ENCODE measurements around the gene SLC43A3.

SLC43A3 gene

GRCh38 chr11:57426439-57426928 lies 437 bp downstream of the SLC43A3 start:
- no peak for DNase-seq

GRCh38 chr11:57425565-57426438 lies 1.1 kb downstream of the SLC43A3 start:
- no peak for DNase-seq

GRCh38 chr11:57424792-57425564 lies 1.9 kb downstream of the SLC43A3 start:
- DNase-seq: peak in 1 of 2 experiments; percentile 4

GRCh38 chr11:57424137-57424791 lies 2.7 kb downstream of the SLC43A3 start:
- no peak for DNase-seq

GRCh38 chr11:57422669-57423068 lies 4.3 kb downstream of the SLC43A3 start:
- DNase-seq: no peak

- no peak for DNase-seq
Measured at GRCh38 chr11:57421805-57422204, 5.1 kb downstream of the SLC43A3 start.

GRCh38 chr11:57421066-57421465 lies 5.9 kb downstream of the SLC43A3 start:
- no peak for DNase-seq

- no peak for DNase-seq
Measured at GRCh38 chr11:57419146-57419545, 7.8 kb downstream of the SLC43A3 start.

GRCh38 chr11:57418131-57418530 lies 8.8 kb downstream of the SLC43A3 start:
- DNase-seq: no peak

GRCh38 chr11:57417056-57417455 lies 9.9 kb downstream of the SLC43A3 start:
- DNase-seq: no peak

- DNase-seq: no peak
Measured at GRCh38 chr11:57416436-57416835, 10.5 kb downstream of the SLC43A3 start.

GRCh38 chr11:57414612-57415212 lies 12.2 kb downstream of the SLC43A3 start:
- no peak for DNase-seq

GRCh38 chr11:57413681-57414080 lies 13.2 kb downstream of the SLC43A3 start:
- DNase-seq: no peak

GRCh38 chr11:57410287-57410686 lies 16.6 kb downstream of the SLC43A3 start:
- no peak for DNase-seq

- no peak for DNase-seq
Measured at GRCh38 chr11:57409321-57410100, 17.4 kb downstream of the SLC43A3 start.

- DNase-seq: no peak
Measured at GRCh38 chr11:57408771-57409170, 18.1 kb downstream of the SLC43A3 start.

GRCh38 chr11:57407941-57408475 lies 18.9 kb downstream of the SLC43A3 start:
- DNase-seq: no peak

GRCh38 chr11:57407010-57407920 lies 19.7 kb downstream of the SLC43A3 start:
- DNase-seq: no peak

- DNase-seq: no peak
Measured at GRCh38 chr11:57406337-57406904, 20.5 kb downstream of the SLC43A3 start.

- no peak for DNase-seq
Measured at GRCh38 chr11:57405271-57405860, 21.6 kb downstream of the SLC43A3 start.

All from SW 1271 (cell line).